RCC 7860 (cell line): ENCODE results near the gene LARP4B.
A peak's percentile ranks its signal among the peaks of the same experiment; 100 is the strongest.

ENCODE experiments used
- DNase-seq: peaks from one replicate; pipeline ENCODE4 v3.0.0-alpha.2; 2015; ENCODE audit warnings: low spot score
- FAIRE-seq: peaks from 2 replicates; lab custom pipeline; 2012; peaks lifted over from hg19 to GRCh38; lab: Jason Lieb, UNC

LARP4B gene

GRCh38 chr10:790821-791551 is 140.5 kb downstream of the LARP4B start:
- FAIRE-seq (no peak), DNase-seq (no peak)

- DNase-seq = no peak
These were observed 141.4 kb downstream of the LARP4B start for GRCh38 chr10:789831-790701.

GRCh38 chr10:788796-789748 is 142.4 kb downstream of the LARP4B start:
- no peak for FAIRE-seq
- peak; percentile 70 for DNase-seq

More at GRCh38 chr10:789831-790701, 141.4 kb downstream of the LARP4B start:
- FAIRE-seq = no peak

GRCh38 chr10:787933-788651 is 143.4 kb downstream of the LARP4B start:
- no peak for FAIRE-seq
- DNase-seq = peak; percentile 17

- FAIRE-seq (no peak), DNase-seq (no peak)
These were observed 144.7 kb downstream of the LARP4B start for GRCh38 chr10:786633-787474.

GRCh38 chr10:785861-786214 is 145.7 kb downstream of the LARP4B start:
- DNase-seq (no peak), FAIRE-seq (no peak)

GRCh38 chr10:785089-785860 is 146.2 kb downstream of the LARP4B start:
- no peak for FAIRE-seq

GRCh38 chr10:784403-785088 is 147.0 kb downstream of the LARP4B start:
- DNase-seq (peak; percentile 64), FAIRE-seq (no peak)

More at GRCh38 chr10:785089-785860, 146.2 kb downstream of the LARP4B start:
- no peak for DNase-seq

- DNase-seq (no peak), FAIRE-seq (no peak)
These were observed 148.5 kb downstream of the LARP4B start for GRCh38 chr10:782751-783648.

GRCh38 chr10:780536-781524 is 150.7 kb downstream of the LARP4B start:
- DNase-seq = no peak
- FAIRE-seq = no peak

- no peak for DNase-seq
- FAIRE-seq = no peak
These were observed 152.7 kb downstream of the LARP4B start for GRCh38 chr10:778626-779330.

- FAIRE-seq (no peak), DNase-seq (no peak)
These were observed 153.5 kb downstream of the LARP4B start for GRCh38 chr10:777913-778479.

- no peak for DNase-seq
These were observed 154.7 kb downstream of the LARP4B start for GRCh38 chr10:776772-777171.

GRCh38 chr10:775245-776075 is 156.0 kb downstream of the LARP4B start:
- FAIRE-seq = no peak

More at GRCh38 chr10:776772-777171, 154.7 kb downstream of the LARP4B start:
- FAIRE-seq = no peak

More at GRCh38 chr10:775245-776075, 156.0 kb downstream of the LARP4B start:
- peak; percentile 66 for DNase-seq
